Endothelial cell of umbilical vein (primary cell): ENCODE measurements around the gene ADAM11.

Experiments
- POLR2AphosphoS5 ChIP-seq: IDR thresholded peaks from 2 replicates; pipeline ENCODE4 v1.6.1; 2012; ENCODE audit warnings: low read depth, mild to moderate bottlenecking, control low read depth, low read length, moderate library complexity; ENCODE audit not compliant: insufficient read depth
- TF ChIP-seq, protein P1 (sequence below), 2 donors: IDR thresholded peaks; 1 replicate in 1 of 2; 2 replicates in 1 of 2; pipeline ENCODE4 v1.5.1; 2011; ENCODE audit warnings: low read length in 2 of 2, mild to moderate bottlenecking in 2 of 2, moderate library complexity in 2 of 2, control low read depth in 1 of 2, inconsistent platforms in 1 of 2, low read depth in 1 of 2; ENCODE audit not compliant: insufficient read depth in 1 of 2; ENCODE audit errors: extremely low read depth in 1 of 2

DNA sequence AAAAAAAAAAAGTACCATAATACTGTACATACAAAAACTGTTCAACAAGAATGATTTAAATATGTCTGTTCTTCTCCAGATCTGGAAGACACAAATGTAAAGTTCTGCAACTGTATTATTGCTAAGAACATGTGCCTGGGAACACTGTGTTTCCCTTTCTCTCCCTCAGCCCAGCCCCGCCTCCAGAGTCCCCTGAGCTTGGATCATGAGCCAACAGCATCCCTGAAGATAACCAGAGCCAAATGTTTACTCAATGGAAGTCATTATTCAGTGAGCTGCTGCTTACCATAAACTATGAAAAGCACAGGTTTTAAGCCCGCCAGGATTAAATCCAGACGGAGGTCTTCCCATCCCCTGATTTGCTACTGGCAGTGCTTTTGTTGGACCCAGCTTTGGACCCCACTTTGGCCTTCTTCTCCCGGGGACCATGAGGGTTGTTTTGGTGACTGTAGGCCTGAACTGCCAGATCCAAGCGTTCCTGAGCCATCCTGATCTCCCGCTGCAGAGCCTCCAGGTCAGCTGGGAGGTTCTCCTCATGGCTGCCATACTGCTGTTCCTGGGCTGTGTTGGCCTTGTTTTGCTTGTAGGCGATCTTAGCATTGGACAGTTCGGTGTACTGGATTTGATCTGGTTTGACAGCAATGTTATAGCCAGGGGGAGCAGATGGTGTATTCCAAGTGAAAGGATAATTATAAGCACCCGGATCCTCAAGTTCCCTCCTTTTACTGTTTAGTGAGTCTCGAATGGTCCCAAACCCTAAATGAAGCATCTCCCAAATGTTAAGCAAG lies 45.7 kb downstream of the ADAM11 start:
- TF ChIP-seq, protein P1, sequence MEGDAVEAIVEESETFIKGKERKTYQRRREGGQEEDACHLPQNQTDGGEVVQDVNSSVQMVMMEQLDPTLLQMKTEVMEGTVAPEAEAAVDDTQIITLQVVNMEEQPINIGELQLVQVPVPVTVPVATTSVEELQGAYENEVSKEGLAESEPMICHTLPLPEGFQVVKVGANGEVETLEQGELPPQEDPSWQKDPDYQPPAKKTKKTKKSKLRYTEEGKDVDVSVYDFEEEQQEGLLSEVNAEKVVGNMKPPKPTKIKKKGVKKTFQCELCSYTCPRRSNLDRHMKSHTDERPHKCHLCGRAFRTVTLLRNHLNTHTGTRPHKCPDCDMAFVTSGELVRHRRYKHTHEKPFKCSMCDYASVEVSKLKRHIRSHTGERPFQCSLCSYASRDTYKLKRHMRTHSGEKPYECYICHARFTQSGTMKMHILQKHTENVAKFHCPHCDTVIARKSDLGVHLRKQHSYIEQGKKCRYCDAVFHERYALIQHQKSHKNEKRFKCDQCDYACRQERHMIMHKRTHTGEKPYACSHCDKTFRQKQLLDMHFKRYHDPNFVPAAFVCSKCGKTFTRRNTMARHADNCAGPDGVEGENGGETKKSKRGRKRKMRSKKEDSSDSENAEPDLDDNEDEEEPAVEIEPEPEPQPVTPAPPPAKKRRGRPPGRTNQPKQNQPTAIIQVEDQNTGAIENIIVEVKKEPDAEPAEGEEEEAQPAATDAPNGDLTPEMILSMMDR (IDR thresholded peaks at IDR 0.05; ENCODE audit: extremely low read depth in 1 of 2, insufficient read depth in 1 of 2, low read depth in 1 of 2, low read length in 2 of 2): no peak
- no peak for TF ChIP-seq POLR2AphosphoS5
